AG08395 (cell line): ENCODE results near the gene UXS1.

Source experiments
- DNase-seq: peaks from one replicate; pipeline ENCODE4 v3.0.0; 2012; ENCODE audit warnings: mixed read lengths, low spot score

The UXS1 gene

GRCh38 chr2:106080959-106081358 is 113.1 kb downstream of the UXS1 start:
- no peak for DNase-seq

DNA sequence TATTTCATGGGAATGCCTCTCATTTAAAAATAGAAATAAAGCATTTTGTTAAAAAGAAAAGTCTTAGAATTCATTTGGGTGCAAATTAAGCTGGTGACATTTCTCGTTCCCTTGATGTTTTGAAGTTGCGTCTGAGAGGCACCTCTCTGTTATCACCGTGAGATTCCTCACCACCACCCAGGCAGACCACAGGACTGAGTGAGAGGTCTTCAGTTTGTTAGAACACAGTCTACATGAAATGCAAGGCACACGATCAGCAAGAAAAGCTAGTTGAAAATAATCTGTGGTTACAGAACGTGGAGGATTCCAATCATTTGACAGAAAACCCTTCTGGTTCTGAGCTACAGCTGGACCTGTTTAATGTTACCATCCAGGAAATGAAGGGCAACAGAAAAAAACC is 116.0 kb downstream of the UXS1 start:
- no peak for DNase-seq

GRCh38 chr2:106076941-106077340 is 117.2 kb downstream of the UXS1 start:
- DNase-seq = no peak

- DNase-seq = no peak
Observed at GRCh38 chr2:106075048-106075447, 119.1 kb downstream of the UXS1 start.

DNA sequence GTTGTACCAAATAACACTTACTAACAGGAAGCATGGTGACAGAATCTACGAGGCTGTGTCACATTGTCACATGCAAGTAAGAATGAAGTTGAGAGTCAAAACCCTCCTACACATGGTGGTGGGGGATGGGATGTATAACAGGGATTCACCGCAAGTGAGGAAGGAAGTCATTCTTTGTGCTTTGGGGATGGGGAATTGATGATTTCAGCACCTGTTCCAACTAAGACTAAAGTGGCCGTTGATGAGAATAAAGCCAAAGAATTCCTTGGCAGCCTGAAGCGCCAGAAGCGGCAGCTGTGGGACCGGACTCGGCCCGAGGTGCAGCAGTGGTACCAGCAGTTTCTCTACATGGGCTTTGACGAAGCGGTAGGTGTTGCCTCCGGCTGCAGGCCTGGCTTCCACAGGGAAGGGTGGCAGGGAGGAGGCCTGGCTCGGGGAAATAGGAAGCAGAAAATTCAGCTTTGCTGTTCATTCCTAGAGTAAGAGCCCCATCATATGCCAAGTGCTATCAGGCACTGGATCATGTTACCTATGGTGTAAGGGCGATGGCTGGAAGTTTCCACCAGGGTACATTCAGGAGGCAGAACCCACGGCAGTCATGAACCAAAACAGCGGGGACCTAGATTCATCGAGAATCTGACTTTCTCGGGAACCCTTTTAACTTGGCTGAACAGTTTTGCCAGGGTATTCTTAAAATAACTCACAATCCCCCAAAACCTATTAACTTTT is 120.3 kb downstream of the UXS1 start:
- DNase-seq = no peak

DNA sequence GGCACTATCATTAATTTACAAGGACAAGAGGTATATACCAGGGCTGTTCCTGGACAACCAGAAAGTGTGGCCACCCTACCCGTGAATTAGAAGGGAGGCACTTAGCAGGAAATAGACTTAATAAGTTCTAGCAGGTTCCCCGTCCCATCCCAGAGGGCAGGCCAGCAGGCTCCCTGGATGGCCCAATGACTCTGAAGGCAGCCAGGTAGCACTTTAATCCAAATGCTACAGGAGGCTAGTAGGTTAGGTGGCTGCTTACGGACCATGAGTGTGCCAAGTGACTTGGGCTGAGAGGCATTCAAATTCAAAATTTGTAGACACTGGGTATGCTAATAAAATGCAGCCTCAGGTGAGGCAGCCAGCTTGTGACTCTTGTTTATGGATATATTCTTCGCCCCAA is 123.9 kb downstream of the UXS1 start:
- no peak for DNase-seq

- DNase-seq = no peak
Observed at GRCh38 chr2:106068451-106068850, 125.7 kb downstream of the UXS1 start.

GRCh38 chr2:106065983-106066820 is 127.9 kb downstream of the UXS1 start:
- no peak for DNase-seq

GRCh38 chr2:106065268-106065982 is 128.7 kb downstream of the UXS1 start:
- DNase-seq = no peak

DNA sequence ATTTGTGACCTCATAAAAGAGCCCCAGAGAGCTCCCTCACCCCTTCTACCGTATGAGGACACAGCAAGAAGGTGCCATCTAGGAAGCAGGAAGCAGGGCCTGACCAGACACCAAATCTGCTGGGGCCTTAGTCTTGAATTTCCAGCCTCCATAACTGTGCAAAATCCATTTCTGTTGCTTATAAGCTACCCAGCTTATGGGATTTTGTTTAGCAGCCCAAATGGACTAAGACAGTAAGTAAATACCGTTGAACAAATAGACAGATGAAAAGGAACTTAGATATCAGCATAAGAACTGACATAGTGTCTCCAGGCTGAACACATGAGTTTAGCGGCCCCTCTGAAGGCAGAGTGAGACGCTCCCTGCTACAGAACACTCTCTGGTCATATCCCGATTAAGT is 130.9 kb downstream of the UXS1 start:
- DNase-seq = no peak

DNA sequence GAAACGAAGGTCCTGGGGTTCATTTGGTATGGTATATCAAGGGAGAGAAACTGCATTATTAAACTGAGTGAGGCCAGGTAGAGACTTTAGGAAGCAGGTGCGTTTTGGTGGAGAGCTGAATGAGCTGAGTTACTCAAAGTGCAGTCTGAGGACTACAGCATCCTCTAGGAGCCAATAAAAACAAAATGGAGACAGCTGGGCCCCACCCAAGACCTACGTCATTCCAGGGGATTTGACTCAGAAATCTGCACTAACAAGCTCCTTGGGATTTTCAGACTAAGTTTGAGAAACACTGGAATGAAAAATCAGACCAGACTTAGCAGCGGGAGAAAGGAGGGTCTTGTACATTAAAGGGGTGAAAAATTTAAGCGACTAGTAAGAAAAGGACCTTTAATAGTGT is 131.5 kb downstream of the UXS1 start:
- DNase-seq = no peak

DNA sequence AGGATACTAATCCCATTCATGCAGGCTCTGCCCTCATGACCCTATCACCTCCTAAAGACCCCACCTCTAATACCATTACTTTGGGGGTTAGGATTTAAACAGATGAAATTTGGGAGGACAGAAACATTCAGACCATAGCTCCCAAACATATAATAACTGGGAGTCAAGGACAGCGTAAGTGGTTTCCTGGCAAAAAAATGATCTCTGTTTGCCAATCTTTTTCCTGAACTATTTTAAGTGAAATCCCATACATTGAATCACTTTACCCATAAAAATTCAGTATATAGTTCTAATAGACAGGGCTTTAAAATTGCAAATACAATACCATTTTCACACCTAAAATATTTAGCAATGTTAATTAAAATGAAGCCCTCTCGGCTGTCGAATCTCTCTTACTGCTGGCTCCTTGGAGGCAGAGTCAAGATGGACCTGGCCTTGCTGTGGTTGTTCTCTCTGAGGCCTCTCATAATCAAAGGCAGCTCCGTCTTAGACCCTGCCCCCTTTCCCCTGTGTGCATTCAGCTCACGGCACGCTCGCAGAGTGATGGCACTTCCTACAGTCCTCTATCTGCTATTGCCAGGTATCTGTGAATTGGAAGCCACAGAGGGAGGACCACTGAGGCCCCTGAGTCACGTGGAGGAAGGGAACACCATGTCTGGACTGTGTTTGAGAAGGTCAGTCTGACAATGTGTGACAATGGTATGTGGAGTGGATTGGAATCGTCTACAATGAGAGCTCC is 132.3 kb downstream of the UXS1 start:
- DNase-seq = no peak

GRCh38 chr2:106059416-106060065 is 134.6 kb downstream of the UXS1 start:
- no peak for DNase-seq

- DNase-seq = no peak
Observed at GRCh38 chr2:106058469-106059137, 135.5 kb downstream of the UXS1 start.

GRCh38 chr2:106057206-106057605 is 136.9 kb downstream of the UXS1 start:
- no peak for DNase-seq

DNA sequence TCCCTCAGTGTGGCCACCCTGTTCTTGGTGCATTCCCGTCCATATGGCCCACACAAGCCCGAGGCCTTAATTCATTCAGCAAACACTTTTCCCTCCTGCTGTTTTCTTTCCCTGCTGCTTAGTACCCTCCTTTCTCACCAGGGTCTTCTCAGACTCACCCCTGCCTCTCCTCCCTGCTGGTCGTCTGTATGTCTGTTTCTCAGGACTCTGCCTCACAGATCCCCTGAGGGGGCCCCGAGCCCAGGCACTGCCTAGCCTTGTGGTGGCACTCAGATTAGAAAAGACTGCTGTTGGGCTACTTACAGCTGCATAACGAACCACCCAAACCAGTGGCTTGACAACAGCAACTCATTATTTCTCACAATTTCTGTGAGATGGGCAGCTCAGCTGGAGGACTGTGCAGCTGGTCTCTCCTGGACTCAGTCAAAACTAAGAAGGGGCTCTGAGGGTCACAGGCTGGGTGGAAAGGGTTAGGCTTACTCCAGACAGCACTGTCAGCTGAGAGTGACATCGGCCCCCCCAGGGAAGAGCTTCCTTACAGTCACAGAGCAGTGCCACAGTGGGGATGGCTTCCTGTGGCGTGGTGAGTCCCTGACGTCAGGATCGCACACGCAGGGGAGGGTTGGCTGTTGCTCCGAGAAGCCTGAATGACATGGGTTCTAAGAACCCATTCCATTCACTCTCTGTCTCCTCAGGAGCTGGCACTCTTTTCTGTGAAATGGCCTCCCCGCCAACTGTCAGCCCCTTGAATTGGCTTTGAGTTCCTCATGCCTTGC is 139.0 kb downstream of the UXS1 start:
- no peak for DNase-seq

GRCh38 chr2:106054321-106054720 is 139.8 kb downstream of the UXS1 start:
- DNase-seq = no peak

- DNase-seq = no peak
Observed at GRCh38 chr2:106053581-106053980, 140.5 kb downstream of the UXS1 start.

DNA sequence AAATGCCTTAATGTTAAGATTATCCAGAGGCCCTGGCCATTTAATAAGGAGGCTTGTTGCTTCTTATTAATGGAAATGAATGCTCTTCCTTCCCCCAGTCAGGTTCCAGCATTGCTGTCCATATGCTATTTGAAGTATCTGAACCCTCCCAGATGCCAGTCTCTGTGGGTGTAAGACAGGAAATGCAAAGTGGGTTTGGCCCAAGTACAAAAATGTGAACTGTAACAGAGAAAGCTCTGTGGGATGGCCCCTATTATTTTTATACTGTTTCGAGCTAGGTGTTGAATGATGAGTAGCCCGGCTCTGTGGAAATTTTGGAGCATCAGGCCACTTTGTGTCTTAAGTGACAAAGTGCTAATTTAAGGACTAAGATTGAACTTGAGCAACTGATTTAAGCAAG is 141.0 kb downstream of the UXS1 start:
- DNase-seq = peak; percentile 51

DNA sequence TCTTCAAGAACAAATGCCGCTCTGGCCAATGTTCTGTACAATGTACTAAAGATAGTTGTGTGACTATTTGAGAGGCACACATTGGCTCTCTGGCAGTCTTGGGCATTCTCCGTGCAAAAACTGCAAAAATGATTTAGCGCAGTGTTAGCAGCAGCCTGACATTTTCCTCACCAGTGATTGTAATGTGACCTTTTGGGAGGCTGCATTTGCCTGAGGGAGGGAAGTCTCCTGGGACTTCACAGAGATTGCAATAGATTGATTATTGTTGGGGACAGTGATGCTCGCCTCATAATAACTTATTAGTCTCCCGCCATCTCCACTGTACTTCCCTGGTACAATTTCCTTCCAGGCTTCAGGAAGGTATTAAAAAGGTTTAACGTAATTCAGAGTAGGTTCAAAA is 149.2 kb downstream of the UXS1 start:
- no peak for DNase-seq
